ENCODE measurements around the gene RDM1.

- TF ChIP-seq POLR2A (IDR thresholded peaks at IDR 0.05) = no peak
- TF ChIP-seq CTCF (IDR thresholded peaks at IDR 0.05 in 8 of 11, conservative IDR thresholded peaks at IDR 0.05 in 3 of 11) = no peak
Observed at GRCh38 chr17:35907691-35908090, 22.9 kb downstream of the RDM1 start.
